Naive thymus-derived CD4-positive, alpha-beta T cell (primary cell): ENCODE results near the gene EIF3F. TPM values are rescaled to one million over a fixed set of nuclear protein-coding genes. Genes with fewer than 3 reads are reported as not detected.

Source experiments
- ATAC-seq: fragments of 150-1000 bp; cut with Tn5 transposase; 2 replicates; pipeline ENCODE4 v1.10.0; 2021; ENCODE audit warnings: mild to moderate bottlenecking, moderate library complexity
- CTCF ChIA-PET: fragments of 350-600 bp; sonication (Branson Sonifier 250); formaldehyde crosslinking; loops from one replicate; lab custom pipeline; 2021; ENCODE audit warnings: antibody characterized with exemption; lab: Charles Lee
- POLR2A ChIA-PET: fragments of 350-600 bp; sonication (Branson Sonifier 250); formaldehyde crosslinking; loops from one replicate; lab custom pipeline; 2021; ENCODE audit warnings: antibody characterized with exemption, inconsistent platforms; lab: Charles Lee
- DNase-seq, 9 donors: peaks; one replicate each; pipeline versions ENCODE4 v3.0.0 to v3.0.0-alpha.2; 2020 to 2022; ENCODE audit warnings: mixed read lengths in 1 of 9
- H3K27ac ChIP-seq: one replicate; pipeline ENCODE4 v1.7.0; 2013; ENCODE audit warnings: mild to moderate bottlenecking, low read depth, low read length, moderate library complexity
- H3K27me3 ChIP-seq, 2 donors: one replicate each; pipeline ENCODE4 v1.7.0; 2013; ENCODE audit warnings: low read length in 2 of 2, mild to moderate bottlenecking in 2 of 2, moderate library complexity in 2 of 2; ENCODE audit not compliant: control insufficient read depth in 2 of 2, insufficient read depth in 2 of 2
- H3K36me3 ChIP-seq, 3 experiments: 1 replicate in 2 of 3; 2 replicates in 1 of 3; pipeline ENCODE4 v1.7.0; 2013; ENCODE audit warnings: low read length in 3 of 3, mild to moderate bottlenecking in 3 of 3, moderate library complexity in 1 of 3; ENCODE audit not compliant: insufficient read depth in 3 of 3, control insufficient read depth in 2 of 3
- H3K4me1 ChIP-seq, 2 donors: one replicate each; pipeline ENCODE4 v1.7.0; 2013; ENCODE audit warnings: low read length in 2 of 2, mild to moderate bottlenecking in 2 of 2, moderate library complexity in 1 of 2; ENCODE audit not compliant: control insufficient read depth in 2 of 2, insufficient read depth in 2 of 2
- H3K4me3 ChIP-seq: 2 replicates; pipeline ENCODE4 v1.7.0; 2013; ENCODE audit warnings: mild to moderate bottlenecking, low read length
- H3K9me3 ChIP-seq, 3 experiments: 1 replicate in 2 of 3; 2 replicates in 1 of 3; pipeline ENCODE4 v1.7.0; 2013; ENCODE audit warnings: low read length in 3 of 3; ENCODE audit not compliant: control insufficient read depth in 2 of 3
- H3K27ac Mint-ChIP-seq, 9 donors: one replicate each; pipeline ENCODE4 v1.8.0; 2020 to 2022; ENCODE audit warnings: mixed read lengths in 9 of 9, mild to moderate bottlenecking in 8 of 9, moderate library complexity in 5 of 9, inconsistent platforms in 2 of 9
- H3K27me3 Mint-ChIP-seq, 5 donors: one replicate each; pipeline ENCODE4 v1.8.0; 2021 to 2022; ENCODE audit warnings: mixed read lengths in 5 of 5, mild to moderate bottlenecking in 1 of 5
- H3K36me3 Mint-ChIP-seq, 5 donors: one replicate each; pipeline ENCODE4 v1.8.0; 2020 to 2022; ENCODE audit warnings: mixed read lengths in 5 of 5, mild to moderate bottlenecking in 3 of 5, inconsistent platforms in 1 of 5
- H3K4me1 Mint-ChIP-seq, 7 donors: one replicate each; pipeline ENCODE4 v1.8.0; 2020 to 2022; ENCODE audit warnings: mixed read lengths in 7 of 7, mild to moderate bottlenecking in 3 of 7, inconsistent platforms in 1 of 7
- H3K4me3 Mint-ChIP-seq, 10 donors: one replicate each; pipeline ENCODE4 v1.8.0; 2020 to 2022; ENCODE audit warnings: mild to moderate bottlenecking in 10 of 10, mixed read lengths in 10 of 10, moderate library complexity in 6 of 10, inconsistent platforms in 2 of 10
- H3K9me3 Mint-ChIP-seq, 11 donors: one replicate each; pipeline ENCODE4 v1.8.0; 2020 to 2022; ENCODE audit warnings: mixed read lengths in 11 of 11, mild to moderate bottlenecking in 4 of 11, inconsistent platforms in 1 of 11, moderate library complexity in 1 of 11
- intact Hi-C, 2 donors: fragments of 100-400 bp; cut with micrococcal nuclease; formaldehyde crosslinking; loops; one replicate each; pipeline ENCODE4 v1.15.1; 2023
- polyA plus RNA-seq, 2 donors: library from polyadenylated mRNA; unstranded; fragments of 300-500 nt; fragmentation: Illumina TruSeq; gene quantifications; one replicate each; pipeline ENCODE4 v1.2.3, GENCODE V29; 2021
- total RNA-seq, 6 experiments: library from RNA in 5 of 6; stranded (reverse) in 5 of 6; gene quantifications; 1 replicate in 5 of 6; 2 replicates in 1 of 6; pipeline ENCODE4 v1.2.3 and lab custom pipeline; 2021 to 2026

EIF3F gene
- total and polyA plus RNA-seq, 7 experiments from 2014 or later = 222 to 555 (median 358) TPM

- DNase-seq (no peak), ATAC-seq (no peak)
- ChIA-PET POLR2A (no interaction called here), CTCF (no interaction called here)
- Mint-ChIP-seq H3K27me3 (peaks cover 4 to 18% (median 6%) of the 10 kb centered on the region in 5 donors), H3K4me3 (no peak overlapping the region), H3K36me3 (no peaks in the 10 kb centered on the region), H3K4me1 (no peaks in the 10 kb centered on the region), H3K9me3 (peaks cover 0 to 1% (median 0%) of the 10 kb centered on the region in 11 donors), H3K27ac (peak overlapping the region in 1 of 9 donors; percentile 32)
- H3K27ac ChIP-seq = no peak overlapping the region
- no peaks in the 10 kb centered on the region for H3K27me3 ChIP-seq
- no peaks in the 10 kb centered on the region for H3K9me3 ChIP-seq
- intact Hi-C loops = no loop called here
- no peaks in the 10 kb centered on the region for H3K4me1 ChIP-seq
- no peaks in the 10 kb centered on the region for H3K36me3 ChIP-seq
- no peak overlapping the region for H3K4me3 ChIP-seq
Measured at GRCh38 chr11:7969756-7970646, 17.1 kb upstream of the EIF3F start.

- Mint-ChIP-seq H3K27me3 (peaks cover 4 to 17% (median 6%) of the 10 kb centered on the region in 5 donors), H3K4me1 (no peaks in the 10 kb centered on the region), H3K4me3 (no peak overlapping the region), H3K36me3 (no peaks in the 10 kb centered on the region), H3K27ac (no peak overlapping the region), H3K9me3 (peaks cover 0 to 1% (median 0%) of the 10 kb centered on the region in 11 donors)
- no peak overlapping the region for H3K4me3 ChIP-seq
- no peaks in the 10 kb centered on the region for H3K36me3 ChIP-seq
- intact Hi-C loops = no loop called here
- H3K27me3 ChIP-seq = no peaks in the 10 kb centered on the region
- no peak overlapping the region for H3K27ac ChIP-seq
- H3K4me1 ChIP-seq = no peaks in the 10 kb centered on the region
- no peaks in the 10 kb centered on the region for H3K9me3 ChIP-seq
- ATAC-seq (no peak), DNase-seq (no peak)
- ChIA-PET POLR2A (no interaction called here), CTCF (no interaction called here)
Measured at GRCh38 chr11:7971846-7972245, 15.3 kb upstream of the EIF3F start.

GRCh38 chr11:7973011-7973410 is 14.1 kb upstream of the EIF3F start:
- Mint-ChIP-seq H3K9me3 (peaks cover 0 to 1% (median 0%) of the 10 kb centered on the region in 11 donors), H3K27me3 (peaks cover 0 to 11% (median 4%) of the 10 kb centered on the region in 5 donors), H3K27ac (no peak overlapping the region), H3K36me3 (no peaks in the 10 kb centered on the region), H3K4me1 (no peaks in the 10 kb centered on the region), H3K4me3 (no peak overlapping the region)
- Histone ChIP-seq H3K27ac (no peak overlapping the region), H3K36me3 (no peaks in the 10 kb centered on the region), H3K27me3 (no peaks in the 10 kb centered on the region), H3K9me3 (no peaks in the 10 kb centered on the region), H3K4me1 (no peaks in the 10 kb centered on the region), H3K4me3 (no peak overlapping the region)
- ATAC-seq (no peak), DNase-seq (no peak)
- intact Hi-C loops = no loop called here
- ChIA-PET CTCF (no interaction called here), POLR2A (no interaction called here)

- Mint-ChIP-seq H3K4me3 (no peak overlapping the region), H3K9me3 (no peaks in the 10 kb centered on the region)
- ATAC-seq = no peak
Measured at GRCh38 chr11:7974668-7975067, 12.5 kb upstream of the EIF3F start.

DNA sequence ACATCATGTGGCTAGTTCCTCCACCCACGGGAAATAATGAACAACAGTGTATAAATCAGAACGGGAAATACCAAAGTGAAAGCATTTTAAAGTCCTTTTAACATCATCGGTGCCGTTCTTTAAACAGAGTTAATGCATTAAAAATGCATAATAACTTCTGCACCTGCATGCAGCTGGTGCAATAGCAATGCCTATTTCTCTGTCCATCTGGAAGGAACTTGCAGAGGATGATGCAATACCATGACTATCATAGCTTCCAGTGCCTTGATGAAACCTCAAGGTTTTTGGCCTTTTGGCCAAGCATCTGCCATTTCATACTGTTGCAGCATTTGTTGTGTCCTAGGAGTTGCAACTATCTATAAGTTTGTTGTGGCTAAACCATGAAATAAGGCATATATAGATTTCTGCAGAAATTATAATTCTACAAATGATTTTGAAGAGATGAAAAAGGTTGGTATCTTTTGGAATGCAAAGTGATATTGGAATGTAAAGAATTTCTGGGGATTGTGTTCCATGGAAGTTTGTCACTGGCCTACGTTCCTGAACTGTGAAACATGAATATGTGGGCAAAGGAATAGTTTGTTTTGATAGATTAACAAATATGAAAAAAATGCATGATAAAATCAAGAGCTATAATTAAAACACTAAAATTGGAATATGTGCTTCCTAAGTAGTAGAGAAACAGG is 9.8 kb upstream of the EIF3F start:
- no peak overlapping the region for H3K27ac ChIP-seq
- no peaks in the 10 kb centered on the region for H3K36me3 ChIP-seq
- no peaks in the 10 kb centered on the region for H3K4me1 Mint-ChIP-seq
- ATAC-seq = no peak
- ChIA-PET POLR2A (interaction anchor here (0.7 to 1.5 kb wide), 2 partner anchors 9 to 232 kb away, joined by 4 to 6 read pairs; partner anchors contain the start of gene EIF3F), CTCF (no interaction called here)
- no peaks in the 10 kb centered on the region for H3K4me1 ChIP-seq
- H3K36me3 Mint-ChIP-seq = no peaks in the 10 kb centered on the region
- intact Hi-C loops = no loop called here
- no peak overlapping the region for H3K27ac Mint-ChIP-seq
- H3K9me3 ChIP-seq = no peaks in the 10 kb centered on the region
- no peak overlapping the region for H3K4me3 ChIP-seq
- no peaks in the 10 kb centered on the region for H3K9me3 Mint-ChIP-seq
- no peak overlapping the region for H3K4me3 Mint-ChIP-seq
- no peak for DNase-seq
- H3K27me3 ChIP-seq = no peaks in the 10 kb centered on the region
- H3K27me3 Mint-ChIP-seq = peaks cover 0 to 4% (median 3%) of the 10 kb centered on the region in 5 donors

More at GRCh38 chr11:7974668-7975067, 12.5 kb upstream of the EIF3F start:
- Histone ChIP-seq H3K27ac (no peak overlapping the region), H3K4me3 (no peak overlapping the region), H3K4me1 (no peaks in the 10 kb centered on the region), H3K27me3 (no peaks in the 10 kb centered on the region), H3K36me3 (no peaks in the 10 kb centered on the region), H3K9me3 (no peaks in the 10 kb centered on the region)
- intact Hi-C loops = no loop called here
- Mint-ChIP-seq H3K4me1 (no peaks in the 10 kb centered on the region), H3K27ac (no peak overlapping the region), H3K27me3 (peaks cover 0 to 11% (median 4%) of the 10 kb centered on the region in 5 donors), H3K36me3 (no peaks in the 10 kb centered on the region)
- ChIA-PET CTCF (no interaction called here), POLR2A (no interaction called here)
- no peak for DNase-seq

DNA sequence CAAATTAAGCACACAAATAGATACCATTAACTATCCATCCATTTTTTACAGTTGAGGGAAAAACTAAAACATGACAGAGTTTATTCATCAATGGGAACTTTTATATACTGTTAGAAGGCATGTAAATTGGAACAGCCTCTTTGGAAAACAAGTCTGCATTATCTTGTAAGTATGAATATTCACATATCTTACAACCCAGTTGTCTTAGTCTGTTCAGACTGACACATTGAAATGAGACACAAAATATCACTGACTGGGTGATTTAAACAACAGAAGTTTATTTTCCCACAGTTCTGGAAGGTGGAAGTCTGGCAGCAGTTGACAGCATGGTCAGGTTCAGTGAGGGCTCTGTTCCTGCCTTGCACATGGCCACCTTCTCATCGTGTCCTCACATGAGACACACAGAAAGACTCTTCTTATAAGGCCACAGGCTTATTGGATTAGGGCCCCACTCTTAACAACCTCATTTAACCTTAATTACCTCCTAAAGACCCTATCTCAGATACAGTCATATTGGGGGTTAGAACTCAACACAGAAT is 5.4 kb upstream of the EIF3F start:
- intact Hi-C loops = loop anchor here (10.0 kb wide), 2 partner anchors 287 to 1747 kb away; partner anchors contain the start of genes CNGA4 (in 1 of the 2) and FHIP1B (in 1 of the 2)
- POLR2A ChIA-PET = no interaction called here
- no peak overlapping the region for H3K27ac ChIP-seq
- no peak overlapping the region for H3K4me3 ChIP-seq
- CTCF ChIA-PET = no interaction called here
- no peak for DNase-seq
- no peaks in the 10 kb centered on the region for H3K9me3 Mint-ChIP-seq
- H3K4me3 Mint-ChIP-seq = no peak overlapping the region
- no peaks in the 10 kb centered on the region for H3K9me3 ChIP-seq
- H3K4me1 Mint-ChIP-seq = peaks cover 4 to 19% (median 10%) of the 10 kb centered on the region in 7 donors
- H3K36me3 ChIP-seq = no peaks in the 10 kb centered on the region
- H3K27me3 ChIP-seq = no peaks in the 10 kb centered on the region
- no peaks in the 10 kb centered on the region for H3K27me3 Mint-ChIP-seq
- no peak overlapping the region for H3K27ac Mint-ChIP-seq
- ATAC-seq = no peak
- no peaks in the 10 kb centered on the region for H3K36me3 Mint-ChIP-seq
- peaks cover 4 to 10% of the 10 kb centered on the region in 2 donors for H3K4me1 ChIP-seq
